Measurements from ENCODE around the gene WDFY1. TPM values are rescaled to one million over a fixed set of nuclear protein-coding genes. Genes with fewer than 3 reads are reported as not detected.
A peak's percentile ranks its signal among the peaks of the same experiment; 100 is the strongest.

WDFY1 gene
- total RNA-seq, 1 experiment from 2014 or later, result 44.7 TPM

- Histone ChIP-seq H3K79me2 (ENCODE audit: insufficient read depth, low read length) (no peaks in the 10 kb centered on the region), H3K9me2 (ENCODE audit: insufficient read depth) (no peaks in the 10 kb centered on the region), H3K27ac (ENCODE audit: low read depth, low read length) (no peak overlapping the region), H3K9ac (ENCODE audit: low read length) (no peak overlapping the region), H3K4me3 (replicated peaks in 1 of 2; ENCODE audit: low read depth in 1 of 2, low read length in 2 of 2) (no peak overlapping the region), H3K36me3 (ENCODE audit: control insufficient read depth in 1 of 2, insufficient read depth in 2 of 2, low read length in 2 of 2) (no peaks in the 10 kb centered on the region), H3K27me3 (ENCODE audit: insufficient read depth, low read length) (no peaks in the 10 kb centered on the region), H3K9me3 (ENCODE audit: control insufficient read depth in 1 of 2, insufficient read depth in 1 of 2, low read depth in 1 of 2, low read length in 2 of 2) (no peaks in the 10 kb centered on the region), H2AFZ (ENCODE audit: low read depth, low read length, poor library complexity, severe bottlenecking) (no peak overlapping the region), H4K20me1 (ENCODE audit: insufficient read depth) (no peaks in the 10 kb centered on the region), H3K4me2 (ENCODE audit: low read length) (0 out of 2 replicates have a peak overlapping the region, but pooled peaks have one; percentile 23), H3K4me1 (ENCODE audit: control insufficient read depth in 1 of 2, insufficient read depth in 2 of 2, low read length in 2 of 2) (peaks cover 0 to 9% of the 10 kb centered on the region in 2 experiments; a peak in 1 of 4 replicates)
- ChIA-PET CTCF (no interaction called here), RAD21 (ENCODE audit: low non-redundant PET in 1 of 2, low total read pairs in 2 of 2, uncharacterized antibody in 2 of 2, unreplicated experiment in 2 of 2) (no interaction called here), POLR2A (no interaction called here)
- BruUV-seq (replicated peaks), result no TSS peak
- ATAC-seq, result no peak
- DNase-seq (ENCODE audit: low read depth, low spot score), result no peak
- intact Hi-C loops (cut with micrococcal nuclease), result no loop called here
- TF ChIP-seq FOSL1 (IDR thresholded peaks at IDR 0.05; ENCODE audit: low read depth), result peak; percentile 25; the same call in 1 of the 2 replicates
- no peak for TF ChIP-seq REST (IDR thresholded peaks at IDR 0.05; ENCODE audit: low read depth)
- peak; percentile 25; the same call in 1 of the 2 replicates for TF ChIP-seq CEBPB (IDR thresholded peaks at IDR 0.05; ENCODE audit: low read depth)
Observed at GRCh38 chr2:223846515-223846914, 98.6 kb downstream of the WDFY1 start.

GRCh38 chr2:223841436-223842190 is 103.5 kb downstream of the WDFY1 start:
- DNase-seq (ENCODE audit: low read depth, low spot score) (no peak), ATAC-seq (no peak)
- Histone ChIP-seq H3K27ac (ENCODE audit: low read depth, low read length) (no peak overlapping the region), H3K4me1 (ENCODE audit: control insufficient read depth in 1 of 2, insufficient read depth in 2 of 2, low read length in 2 of 2) (peaks cover 12 to 18% of the 10 kb centered on the region in 2 experiments), H3K4me2 (ENCODE audit: low read length) (no peak overlapping the region), H3K9ac (ENCODE audit: low read length) (no peak overlapping the region), H3K36me3 (ENCODE audit: control insufficient read depth in 1 of 2, insufficient read depth in 2 of 2, low read length in 2 of 2) (no peaks in the 10 kb centered on the region), H3K79me2 (ENCODE audit: insufficient read depth, low read length) (peaks cover 14% of the 10 kb centered on the region), H4K20me1 (ENCODE audit: insufficient read depth) (no peaks in the 10 kb centered on the region), H2AFZ (ENCODE audit: low read depth, low read length, poor library complexity, severe bottlenecking) (no peak overlapping the region), H3K27me3 (ENCODE audit: insufficient read depth, low read length) (no peaks in the 10 kb centered on the region), H3K4me3 (replicated peaks in 1 of 2; ENCODE audit: low read depth in 1 of 2, low read length in 2 of 2) (no peak overlapping the region), H3K9me3 (ENCODE audit: control insufficient read depth in 1 of 2, insufficient read depth in 1 of 2, low read depth in 1 of 2, low read length in 2 of 2) (no peaks in the 10 kb centered on the region), H3K9me2 (ENCODE audit: insufficient read depth) (no peaks in the 10 kb centered on the region)
- CTCF ChIA-PET, result interaction anchor here (1.4 kb wide), 1 partner anchor 19 kb away, joined by 3 read pairs; no protein-coding TSS in a partner anchor
- BruUV-seq (replicated peaks), result no TSS peak
- RAD21 ChIA-PET (ENCODE audit: low non-redundant PET in 1 of 2, low total read pairs in 2 of 2, uncharacterized antibody in 2 of 2, unreplicated experiment in 2 of 2), result no interaction called here
- intact Hi-C loops (cut with micrococcal nuclease), result no loop called here
- POLR2A ChIA-PET, result no interaction called here
- no peak for TF ChIP-seq CEBPB (IDR thresholded peaks at IDR 0.05; ENCODE audit: low read depth)
- TF ChIP-seq TCF7L2 (IDR thresholded peaks at IDR 0.05; ENCODE audit: borderline replicate concordance, extremely low read depth, insufficient read depth, insufficient read length), result no peak
- TF ChIP-seq EZH2 (IDR thresholded peaks at IDR 0.05), result no peak
- TF ChIP-seq POLR2AphosphoS5 (IDR thresholded peaks at IDR 0.05; ENCODE audit: low read depth, low read length), result no peak
- no peak for TF ChIP-seq EGR1 (IDR thresholded peaks at IDR 0.05; ENCODE audit: low read depth)
- TF ChIP-seq, protein P1, sequence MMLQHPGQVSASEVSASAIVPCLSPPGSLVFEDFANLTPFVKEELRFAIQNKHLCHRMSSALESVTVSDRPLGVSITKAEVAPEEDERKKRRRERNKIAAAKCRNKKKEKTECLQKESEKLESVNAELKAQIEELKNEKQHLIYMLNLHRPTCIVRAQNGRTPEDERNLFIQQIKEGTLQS (IDR thresholded peaks at IDR 0.05), result no peak
- TF ChIP-seq ZNF274 (IDR thresholded peaks at IDR 0.05; ENCODE audit: low read depth, low read length), result no peak
- TF ChIP-seq SIN3A (IDR thresholded peaks at IDR 0.05; ENCODE audit: low read depth), result no peak
- no peak for TF ChIP-seq SP1 (IDR thresholded peaks at IDR 0.05; ENCODE audit: low read depth)
- no peak for TF ChIP-seq SRF (IDR thresholded peaks at IDR 0.05; ENCODE audit: low read depth)
- no peak for TF ChIP-seq ZBTB33 (IDR thresholded peaks at IDR 0.05; ENCODE audit: extremely low read depth, insufficient replicate concordance, low read length)
- TF ChIP-seq FOSL1 (IDR thresholded peaks at IDR 0.05; ENCODE audit: low read depth), result no peak
- no peak for TF ChIP-seq RAD21 (IDR thresholded peaks at IDR 0.05; ENCODE audit: low read depth)

All from HCT116 (cell line).